ENCODE measurements around the gene C8A. TPM values are rescaled to one million over a fixed set of nuclear protein-coding genes. Genes with fewer than 3 reads are reported as not detected.

Gene C8A
- total and polyA plus RNA-seq, 2 of the 8 experiments (the other 6 are each of a cell fraction or from before 2014, with no cell fraction given) = not detected

- H3K14ac ChIP-seq (ENCODE audit: insufficient read length) = no peak overlapping the region
- TF ChIP-seq RFX5 (IDR thresholded peaks at IDR 0.05; ENCODE audit: borderline replicate concordance, low read depth, low read length) (no peak), RAD21 (IDR thresholded peaks at IDR 0.05 in 1 of 2, conservative IDR thresholded peaks at IDR 0.05 in 1 of 2; ENCODE audit: low read depth in 2 of 2, low read length in 2 of 2) (no peak), EGR1 (IDR thresholded peaks at IDR 0.05; ENCODE audit: borderline replicate concordance, low read depth, low read length) (no peak), SP1 (IDR thresholded peaks at IDR 0.05; ENCODE audit: low read depth, low read length) (no peak), TEAD4 (IDR thresholded peaks at IDR 0.05; ENCODE audit: low read depth, low read length) (no peak), EZH2 (IDR thresholded peaks at IDR 0.05; ENCODE audit: low read depth, low read length, severe bottlenecking) (no peak), TCF12 (IDR thresholded peaks at IDR 0.05; ENCODE audit: low read depth, low read length) (no peak), JUND (IDR thresholded peaks at IDR 0.05; ENCODE audit: low read length) (no peak), HDAC6 (IDR thresholded peaks at IDR 0.05; ENCODE audit: low read depth, low read length) (no peak), KDM1A (IDR thresholded peaks at IDR 0.05; ENCODE audit: borderline replicate concordance, low read length) (no peak)
- no peak overlapping the region for H3K9ac ChIP-seq (replicated peaks in 1 of 4; ENCODE audit: extremely low read depth in 1 of 4, low read depth in 3 of 4, low read length in 3 of 4)
- no peak overlapping the region for H4K5ac ChIP-seq (ENCODE audit: insufficient read length, low read depth, low read length)
- no peaks in the 10 kb centered on the region for H3K79me2 ChIP-seq (ENCODE audit: control insufficient read depth in 1 of 2, insufficient read depth in 2 of 2, low read length in 2 of 2)
- FAIRE-seq (no peak), DNase-seq (ENCODE audit: low read depth in 1 of 2, low spot score in 2 of 2) (no peak)
- no peaks in the 10 kb centered on the region for H3K79me1 ChIP-seq (ENCODE audit: low read depth, low read length)
- H3K23me2 ChIP-seq (ENCODE audit: low read depth, low read length) = no peaks in the 10 kb centered on the region
- no peaks in the 10 kb centered on the region for H3K27me3 ChIP-seq (replicated peaks in 1 of 4; ENCODE audit: control insufficient read depth in 3 of 4, extremely low read depth in 1 of 4, insufficient read depth in 3 of 4, low read length in 3 of 4)
- no peaks in the 10 kb centered on the region for H4K20me1 ChIP-seq (replicated peaks in 1 of 2; ENCODE audit: control insufficient read depth in 1 of 2, insufficient read depth in 2 of 2, low read length in 2 of 2)
- H3K56ac ChIP-seq (replicated peaks; ENCODE audit: insufficient read length, low read depth, low read length) = no peak overlapping the region
- CTCF ChIA-PET (ENCODE audit: partially characterized antibody) = no interaction called here
- H2BK120ac ChIP-seq (replicated peaks; ENCODE audit: low read depth, low read length) = no peak overlapping the region
- no peaks in the 10 kb centered on the region for H3K9me3 ChIP-seq (ENCODE audit: insufficient read depth in 2 of 2, low read depth in 1 of 2, low read length in 1 of 2)
- H2BK5ac ChIP-seq (ENCODE audit: low read depth, low read length) = no peak overlapping the region
- no peak overlapping the region for H3K4me2 ChIP-seq (ENCODE audit: insufficient read depth in 1 of 2, low read depth in 2 of 2, low read length in 2 of 2)
- H3K27ac ChIP-seq (ENCODE audit: low read depth, low read length) = no peak overlapping the region
- H4K91ac ChIP-seq (replicated peaks; ENCODE audit: insufficient read length, low read length) = no peak overlapping the region
- H4K8ac ChIP-seq (ENCODE audit: extremely low read depth, insufficient read depth, low read length) = no peak overlapping the region
- no peaks in the 10 kb centered on the region for H3K4me1 ChIP-seq (replicated peaks in 1 of 4; ENCODE audit: control insufficient read depth in 3 of 4, insufficient read depth in 4 of 4, low read length in 3 of 4)
- H2BK12ac ChIP-seq (ENCODE audit: low read depth, low read length) = no peak overlapping the region
- no peaks in the 10 kb centered on the region for H3K36me3 ChIP-seq (ENCODE audit: control insufficient read depth in 2 of 4, insufficient read depth in 4 of 4, low read length in 3 of 4)
- H2BK20ac ChIP-seq (ENCODE audit: low read length) = no peak overlapping the region
- no peak overlapping the region for H3K4ac ChIP-seq (replicated peaks; ENCODE audit: insufficient read length, low read depth, low read length)
- POLR2A ChIA-PET (ENCODE audit: partially characterized antibody) = no interaction called here
- no peak overlapping the region for H2BK15ac ChIP-seq (ENCODE audit: low read length)
- no peak overlapping the region for H2AFZ ChIP-seq (ENCODE audit: low read length)
- no peak overlapping the region for H3K18ac ChIP-seq (ENCODE audit: extremely low read depth, low read length)
- H2AK5ac ChIP-seq (ENCODE audit: low read depth, low read length) = no peak overlapping the region
- no peak overlapping the region for H3K4me3 ChIP-seq (ENCODE audit: extremely low read depth in 1 of 4, insufficient read depth in 2 of 4, low read depth in 3 of 4, low read length in 4 of 4)
- no peak overlapping the region for H3K23ac ChIP-seq (ENCODE audit: insufficient read length)
Measured at GRCh38 chr1:56872597-56872996, 18.0 kb downstream of the C8A start.

Data from H1 (cell line).